Adipose tissue (tissue), 3 donors: ENCODE data around the gene RASA2. TPM values are rescaled to one million over a fixed set of nuclear protein-coding genes. Genes with fewer than 3 reads are reported as not detected.
"Not testable (repeated sequence)": the region's sequence is repeated elsewhere in the genome, so short reads cannot be mapped to it uniquely, and the experiment has no call there.

Source experiments
- H3K27ac ChIP-seq: one replicate; pipeline ENCODE4 v1.5.1; 2013; ENCODE audit warnings: low read depth, low read length
- whole genome bisulfite sequencing, 3 donors: extraction: QIAGEN DNeasy Blood & Tissue Kit; methylation state at CpG; one replicate each; pipeline ENCODE4 v1.1.7; 2013; 5-methylcytosine and 5-hydroxymethylcytosine counted together
- polyA plus RNA-seq, 3 donors: library from polyadenylated mRNA; stranded (reverse); fragments of 200-250 nt; gene quantifications; one replicate each; pipeline ENCODE4 v1.2.3, GENCODE V29; 2013
- donor health status: healthy with polysubstance abuse.
- donor health status: Bipolar disorder and iron deficiency.
- donor health status: healthy.

The RASA2 gene
- polyA plus RNA-seq, 3 donors: 2.4 to 6.0 (median 4.1) TPM

DNA sequence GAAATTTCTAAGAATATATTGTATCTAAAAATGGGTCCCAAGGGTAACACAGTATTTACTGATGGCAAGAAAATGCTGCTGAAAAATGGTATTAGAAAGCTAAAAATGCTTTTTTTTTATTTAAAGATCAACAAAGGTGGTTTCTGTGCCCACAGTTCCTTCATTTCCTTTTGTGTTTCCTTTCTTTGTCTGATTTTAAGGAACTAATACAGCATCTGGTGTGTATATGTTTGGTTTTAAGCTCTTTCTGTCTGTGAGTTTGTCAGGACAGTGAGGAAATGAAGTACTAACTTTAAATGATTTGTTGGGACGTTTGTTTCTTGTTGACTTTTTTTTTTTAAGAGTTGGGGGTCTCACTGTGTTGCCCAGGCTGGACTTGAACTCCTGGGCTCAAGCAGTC lies 38.2 kb downstream of the RASA2 start:
- 25 to 61% (median 26%) methylated on average over 1 of the region's 1 CpG for WGBS, 3 donors
- no peak overlapping the region for H3K27ac ChIP-seq

DNA sequence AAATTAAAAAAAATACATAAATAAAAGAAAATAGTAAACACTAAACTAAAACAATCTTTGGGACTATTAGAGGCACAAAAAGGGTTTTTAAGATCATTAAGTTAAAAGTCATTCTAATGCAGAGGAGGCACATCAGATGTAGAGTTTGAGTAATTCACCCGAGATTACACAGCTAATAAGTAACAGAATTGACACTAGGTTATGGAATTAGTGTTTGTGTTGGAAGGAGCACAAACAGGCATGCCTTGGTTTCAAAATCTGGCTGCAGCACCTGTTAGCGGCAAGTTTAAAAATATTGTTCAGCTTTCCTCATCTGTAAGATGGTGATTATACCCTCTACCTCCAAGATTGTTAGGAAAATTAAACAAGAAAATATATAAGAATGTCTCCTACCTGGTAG lies 39.0 kb downstream of the RASA2 start:
- H3K27ac ChIP-seq: no peak overlapping the region
- 18 to 93% (median 42%) methylated on average over 2 of the region's 2 CpGs for WGBS, 3 donors

DNA sequence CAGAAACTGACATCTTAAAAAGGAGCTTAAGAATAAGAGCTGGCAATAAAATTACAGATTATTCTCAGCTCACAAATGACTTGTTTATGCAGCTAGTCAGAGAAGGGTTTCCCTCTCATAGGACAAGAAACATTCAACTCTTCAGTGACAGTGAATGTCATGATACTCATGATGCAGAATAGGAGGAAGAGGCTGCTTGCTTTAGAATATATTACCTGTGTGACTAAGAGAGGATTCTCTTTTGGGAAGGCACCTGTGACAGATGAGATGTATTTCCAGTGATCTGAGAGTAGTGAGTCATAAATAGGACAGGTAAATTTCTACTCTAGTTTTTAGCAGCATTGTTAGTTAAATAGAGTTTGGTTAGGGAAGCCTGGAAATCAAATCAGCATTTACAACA lies 39.9 kb downstream of the RASA2 start:
- H3K27ac ChIP-seq: no peak overlapping the region

DNA sequence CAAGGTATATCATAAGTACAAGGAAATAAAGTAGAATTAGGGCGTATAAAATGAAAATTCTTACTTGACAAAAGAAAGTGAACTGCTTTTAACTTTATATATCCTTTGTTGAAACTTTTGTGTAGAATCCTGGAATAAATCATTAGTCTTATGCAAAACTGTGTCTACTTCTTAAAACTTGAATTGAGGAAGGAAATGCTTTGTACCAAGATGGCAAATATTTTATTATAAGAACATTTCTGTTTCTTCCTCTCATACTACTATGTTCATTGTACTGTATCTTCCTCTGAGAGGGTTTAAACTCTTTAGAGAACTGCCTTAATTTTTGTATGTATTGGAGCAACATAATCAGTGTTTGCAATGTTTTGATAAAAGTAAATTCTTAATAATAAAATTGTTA lies 42.0 kb downstream of the RASA2 start:
- 77 to 86% (median 81%) methylated on average over 1 of the region's 1 CpG for WGBS, 3 donors
- H3K27ac ChIP-seq: no peak overlapping the region

DNA sequence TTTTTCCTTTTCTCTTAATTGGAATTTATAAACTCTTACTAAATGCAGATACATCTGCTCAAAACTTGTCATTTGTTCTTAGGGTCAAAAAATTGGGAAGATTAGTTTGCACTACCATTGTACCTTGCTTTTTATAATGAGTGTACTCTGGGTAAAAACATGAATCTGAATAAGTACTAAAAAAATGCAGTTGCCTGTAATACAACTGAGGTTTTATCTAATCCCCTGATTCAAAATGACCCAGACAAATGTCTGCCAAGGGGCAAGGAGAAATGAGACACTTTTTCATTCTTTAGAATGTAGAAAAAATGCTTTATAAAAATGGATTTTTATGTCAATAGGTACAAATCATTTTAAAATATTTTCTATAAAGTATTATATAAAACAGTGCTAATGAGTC lies 42.4 kb downstream of the RASA2 start:
- no peak overlapping the region for H3K27ac ChIP-seq

DNA sequence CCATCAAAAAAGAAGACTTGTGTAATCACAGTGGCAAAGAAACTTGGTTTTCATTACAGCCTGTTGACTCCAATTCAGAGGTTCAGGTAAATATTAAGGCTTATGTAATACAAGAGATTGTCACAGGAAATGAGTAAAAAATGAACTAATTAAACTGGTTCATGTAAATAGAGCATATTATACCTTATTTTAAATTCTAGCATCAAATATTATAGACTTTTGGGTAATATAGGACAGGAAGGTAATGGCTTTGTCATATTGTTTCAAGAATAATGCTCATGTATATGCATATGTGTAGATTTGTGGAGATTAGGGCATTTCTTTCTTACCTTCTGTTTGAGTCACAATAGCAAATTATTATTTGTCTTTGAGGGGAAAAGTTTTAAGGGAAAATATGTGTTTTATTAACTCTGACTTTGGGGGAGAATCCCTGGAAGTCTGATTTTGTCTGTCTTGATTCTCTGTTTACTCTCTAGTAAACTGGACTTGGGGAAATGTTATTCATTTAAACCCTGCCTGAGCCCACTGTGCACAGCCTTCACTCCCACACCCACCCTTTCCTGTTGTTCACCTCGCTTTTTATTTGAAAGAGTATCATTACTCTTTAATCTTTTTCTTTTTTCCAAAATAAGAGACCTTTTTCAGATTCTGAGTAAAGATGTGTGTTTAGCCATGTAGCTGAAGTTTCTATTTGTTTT lies 43.0 kb downstream of the RASA2 start:
- H3K27ac ChIP-seq: no peak overlapping the region
- 2 to 66% (median 7%) methylated on average over 1 of the region's 1 CpG for WGBS, 3 donors

DNA sequence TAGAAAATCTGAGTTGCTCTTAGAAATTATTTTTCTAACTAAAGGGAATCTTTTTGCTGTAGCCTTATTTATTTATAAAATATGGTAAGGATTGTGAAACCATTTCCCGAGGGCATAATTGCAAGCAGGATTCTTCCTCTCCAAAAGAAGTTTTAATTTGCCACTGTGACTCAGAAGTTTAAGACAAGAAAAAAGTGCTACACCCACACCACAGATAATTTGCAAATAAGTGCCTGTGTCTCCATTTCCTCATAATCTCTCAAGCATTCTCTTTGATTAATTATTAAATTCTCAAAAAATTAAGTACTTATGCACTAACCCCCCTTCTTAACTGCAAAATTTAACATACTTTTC lies 43.6 kb downstream of the RASA2 start:
- no peak overlapping the region for H3K27ac ChIP-seq
- WGBS, 3 donors: 2 to 53% (median 12%) methylated on average over 1 of the region's 1 CpG

DNA sequence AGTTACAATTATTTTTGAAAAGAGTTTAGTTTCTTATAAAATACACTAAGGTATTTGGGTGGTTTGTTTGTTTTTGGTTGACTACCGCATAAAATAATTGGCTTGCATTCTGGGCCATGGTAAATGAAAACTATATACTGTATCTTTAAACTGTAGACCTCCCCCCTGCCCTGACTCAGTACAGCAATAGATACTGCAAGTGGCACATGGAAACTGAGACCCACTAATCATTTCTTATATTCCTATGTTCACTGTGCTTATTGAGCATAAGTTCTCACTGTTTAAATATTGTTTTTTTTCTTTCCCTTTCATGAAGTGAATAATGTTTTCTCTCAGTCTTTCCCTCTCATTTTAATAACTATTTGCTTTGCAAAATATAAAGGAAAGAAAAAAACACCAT lies 45.8 kb downstream of the RASA2 start:
- no peak overlapping the region for H3K27ac ChIP-seq
- 99 to 100% (median 100%) methylated on average over 1 of the region's 1 CpG for WGBS, 3 donors

DNA sequence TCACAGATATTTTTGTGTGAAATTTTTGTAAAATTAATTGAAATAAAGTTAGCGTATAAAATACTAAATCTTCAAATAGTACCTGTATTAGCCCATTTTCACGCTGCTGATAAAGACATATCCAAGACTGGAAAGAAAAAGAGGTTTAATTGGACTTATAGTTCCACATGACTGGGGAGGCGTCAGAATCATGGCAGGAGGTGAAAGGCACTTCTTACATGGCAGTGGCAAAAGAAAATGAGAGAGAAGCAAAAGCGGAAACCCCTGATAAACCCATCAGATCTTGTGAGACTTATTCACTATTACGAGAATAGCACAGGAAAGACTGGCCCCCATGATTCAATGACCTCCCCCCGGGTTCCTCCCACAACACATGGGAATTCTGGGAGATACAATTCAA lies 49.2 kb downstream of the RASA2 start:
- not testable (repeated sequence) for H3K27ac ChIP-seq
- 94 to 99% (median 98%) methylated on average over 6 of the region's 6 CpGs for WGBS, 3 donors

DNA sequence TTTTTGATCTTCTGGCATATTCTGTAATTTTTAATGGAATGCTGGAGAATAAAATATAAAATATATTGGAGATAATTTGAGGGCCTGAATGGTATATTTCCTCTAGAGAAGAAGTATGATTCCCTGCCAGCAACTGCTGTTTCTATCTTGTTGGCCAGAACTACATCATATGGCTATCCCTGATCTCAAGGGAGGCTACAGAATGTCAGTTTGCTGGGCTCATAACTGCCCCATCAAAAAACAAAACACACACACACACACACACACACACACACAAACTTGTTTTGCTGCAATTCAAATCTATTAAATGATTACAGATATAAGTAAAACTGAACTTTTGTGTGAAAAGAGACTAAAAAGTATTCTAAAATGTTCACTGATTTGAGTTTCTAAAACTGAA lies 51.0 kb downstream of the RASA2 start:
- no peak overlapping the region for H3K27ac ChIP-seq

DNA sequence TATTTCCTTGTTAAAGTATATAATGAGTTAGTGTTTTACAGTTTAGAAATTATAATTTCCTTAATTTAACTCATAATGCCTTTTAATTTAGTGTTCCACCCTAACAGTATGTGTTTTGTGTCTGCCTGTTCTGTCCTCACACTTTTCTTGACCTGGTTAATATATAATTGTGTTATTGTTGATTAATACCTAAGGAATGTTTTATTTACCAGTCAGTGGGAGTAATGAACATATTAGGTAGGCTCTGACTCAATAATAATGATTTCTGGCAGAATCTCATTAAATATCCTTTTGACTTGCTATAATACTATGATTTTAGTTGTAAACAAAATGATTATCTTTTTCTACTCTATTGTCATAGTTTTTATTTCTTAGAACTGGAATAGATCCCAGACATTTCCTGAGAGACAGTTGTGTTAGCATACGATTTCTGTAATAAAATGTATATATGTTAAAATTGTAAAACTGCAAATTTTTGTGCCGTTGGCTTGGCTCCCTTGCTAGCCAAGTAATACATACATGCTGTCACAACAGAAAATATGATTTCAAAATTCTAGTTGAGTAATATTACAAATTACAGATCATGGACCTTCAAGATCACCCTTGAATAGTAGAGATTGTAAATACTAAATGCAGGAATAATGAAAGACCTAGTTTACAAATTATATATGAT lies 51.9 kb downstream of the RASA2 start:
- 34 to 77% (median 41%) methylated on average over 2 of the region's 2 CpGs for WGBS, 3 donors
- H3K27ac ChIP-seq: no peak overlapping the region

DNA sequence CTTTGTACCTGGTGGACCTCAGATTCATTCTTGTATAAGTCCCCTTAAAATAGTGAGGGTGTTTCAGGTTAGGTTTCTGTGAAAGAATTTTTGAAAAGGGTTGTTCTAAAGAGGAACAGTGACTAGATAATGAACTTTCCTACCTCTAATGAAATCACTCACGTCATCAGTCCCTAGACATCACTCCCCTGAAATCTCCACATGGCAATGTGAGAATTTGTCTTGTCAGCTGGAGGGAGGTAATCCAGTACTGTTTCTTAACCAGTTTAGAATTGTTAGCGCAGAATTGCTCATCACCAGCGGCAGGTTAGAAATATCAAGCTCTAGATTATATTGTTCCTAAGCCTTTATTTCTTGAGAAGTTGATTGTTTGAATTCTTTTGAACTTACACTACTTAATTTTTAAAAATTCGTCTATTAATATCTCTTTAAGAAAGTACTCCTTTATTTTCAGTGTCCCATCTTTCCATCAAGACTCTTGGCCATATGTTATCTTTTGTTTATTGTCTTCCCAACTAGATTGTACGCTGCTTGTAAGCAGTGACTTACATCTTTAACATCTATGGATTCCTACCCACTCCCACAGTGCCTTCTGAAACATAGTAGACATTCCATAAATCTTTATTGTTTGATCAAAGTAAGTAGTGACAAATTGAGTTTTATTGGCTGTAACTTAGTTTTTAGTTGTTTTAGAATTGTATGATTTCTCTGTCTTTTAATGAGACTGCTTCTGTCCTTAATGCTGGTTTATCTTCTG lies 52.8 kb downstream of the RASA2 start:
- 86 to 91% (median 86%) methylated on average over 5 of the region's 5 CpGs for WGBS, 3 donors
- H3K27ac ChIP-seq: no peak overlapping the region

DNA sequence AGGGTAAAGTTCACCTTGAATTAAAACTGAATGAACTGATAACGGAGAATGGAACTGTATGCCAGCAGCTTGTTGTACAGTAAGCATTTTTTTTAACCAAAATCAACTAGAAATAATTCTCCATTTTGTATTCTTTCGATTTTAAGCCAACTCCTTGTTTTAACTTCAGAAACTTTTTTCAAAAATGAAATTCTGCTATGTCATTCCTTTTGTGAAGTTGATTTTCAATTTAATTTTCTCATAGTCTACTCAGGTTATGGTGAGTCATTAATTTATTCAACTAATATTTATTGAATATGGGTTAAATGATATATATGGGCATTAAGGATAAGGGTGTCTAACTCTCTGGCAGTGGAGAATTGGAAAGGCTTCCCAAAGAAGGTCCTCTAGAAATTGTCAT lies 53.7 kb downstream of the RASA2 start:
- H3K27ac ChIP-seq: no peak overlapping the region
- WGBS, 3 donors: 71 to 90% (median 87%) methylated on average over 2 of the region's 2 CpGs

DNA sequence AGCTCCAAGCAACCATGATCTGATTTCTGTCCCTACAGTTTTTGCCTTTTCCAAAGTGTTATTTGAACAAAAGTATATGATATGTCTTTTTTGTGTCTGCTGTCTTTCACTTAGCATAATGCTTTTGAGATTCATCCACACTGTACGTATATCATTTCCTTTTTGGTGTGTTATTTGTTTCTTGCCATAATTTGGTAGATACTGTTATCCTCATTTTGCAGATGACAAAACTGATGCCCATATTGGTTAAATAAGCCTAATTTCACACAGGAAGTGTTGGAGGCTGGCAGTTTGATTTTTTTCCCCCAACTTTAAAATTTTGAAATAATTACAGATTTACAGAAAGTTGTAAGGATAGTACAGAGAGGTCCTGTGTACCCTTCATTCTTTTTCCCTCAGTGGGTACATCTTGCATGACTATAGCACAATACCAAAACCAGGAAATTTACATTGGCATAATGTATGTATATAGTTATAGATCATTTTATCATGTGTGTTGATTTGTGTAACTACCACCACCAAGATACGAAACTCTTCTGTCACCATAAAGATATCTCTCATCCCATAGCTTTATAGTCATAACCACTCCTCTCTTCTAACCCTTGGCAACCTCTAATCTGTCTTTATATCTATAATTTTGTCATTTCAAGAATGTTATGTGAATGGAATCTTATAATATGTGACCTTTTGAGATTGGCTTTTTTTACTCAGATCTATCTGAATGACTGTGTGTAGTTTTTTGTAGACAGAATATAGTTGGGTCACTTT lies 55.6 kb downstream of the RASA2 start:
- H3K27ac ChIP-seq: no peak overlapping the region
- WGBS, 3 donors: 90 to 100% (median 94%) methylated on average over 2 of the region's 2 CpGs

DNA sequence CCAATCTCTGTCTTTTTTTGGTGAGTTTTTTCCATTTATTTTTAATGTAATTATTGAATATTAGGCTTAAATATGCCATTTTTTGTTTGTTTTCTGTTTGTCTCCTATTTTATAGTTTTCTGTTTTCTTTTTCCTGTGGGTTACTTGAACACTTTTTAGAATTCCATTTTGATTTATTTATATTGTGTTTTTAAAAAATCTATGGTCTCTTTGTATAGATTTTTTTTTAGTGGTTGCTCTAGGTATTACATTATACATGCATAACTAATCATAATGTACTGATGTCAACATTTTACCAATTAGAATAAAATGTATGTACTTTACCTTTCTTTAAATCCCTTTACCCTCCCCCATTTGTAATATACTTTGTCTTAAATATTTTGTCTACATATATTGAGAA lies 56.2 kb downstream of the RASA2 start:
- H3K27ac ChIP-seq: no peak overlapping the region

DNA sequence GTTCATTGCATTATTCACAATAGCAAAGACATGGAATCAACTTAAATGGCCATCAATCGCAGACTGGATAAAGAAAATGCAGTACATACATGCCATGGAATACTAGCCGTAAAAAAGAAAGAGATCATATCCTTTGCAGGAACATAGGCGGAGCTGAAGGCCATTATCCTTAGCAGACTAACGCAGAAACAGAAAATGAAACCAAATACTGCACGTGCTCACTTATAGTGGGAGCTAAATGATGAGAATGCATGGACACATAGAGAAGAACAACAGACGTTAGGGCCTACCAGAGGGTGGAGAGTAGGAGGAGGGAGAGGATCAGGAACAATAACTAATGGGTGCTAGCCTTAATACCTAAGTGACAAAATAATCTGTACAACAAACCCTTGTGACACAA lies 57.9 kb downstream of the RASA2 start:
- no peak overlapping the region for H3K27ac ChIP-seq
- WGBS, 3 donors: 65 to 85% (median 66%) methylated on average over 6 of the region's 6 CpGs

DNA sequence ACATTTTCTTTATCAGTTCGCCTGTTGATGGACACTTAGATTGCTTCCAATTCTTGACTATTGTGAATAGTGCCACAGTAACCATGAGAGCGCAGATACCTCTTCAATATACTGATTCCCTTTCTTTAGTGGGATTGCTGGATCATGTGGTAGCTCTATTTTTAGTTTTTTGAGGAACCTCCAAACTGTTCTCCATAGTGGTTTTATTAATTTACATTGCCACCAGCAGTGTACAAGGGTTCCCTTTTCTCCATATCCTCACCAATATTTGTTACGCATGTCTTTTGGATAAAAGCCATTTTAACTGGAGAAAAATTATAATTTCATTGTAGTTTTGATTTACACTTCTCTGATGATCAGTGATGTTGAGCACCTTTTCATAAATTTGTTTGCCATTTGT lies 59.3 kb downstream of the RASA2 start:
- H3K27ac ChIP-seq: no peak overlapping the region
- WGBS, 3 donors: 88 to 99% (median 93%) methylated on average over 3 of the region's 3 CpGs

DNA sequence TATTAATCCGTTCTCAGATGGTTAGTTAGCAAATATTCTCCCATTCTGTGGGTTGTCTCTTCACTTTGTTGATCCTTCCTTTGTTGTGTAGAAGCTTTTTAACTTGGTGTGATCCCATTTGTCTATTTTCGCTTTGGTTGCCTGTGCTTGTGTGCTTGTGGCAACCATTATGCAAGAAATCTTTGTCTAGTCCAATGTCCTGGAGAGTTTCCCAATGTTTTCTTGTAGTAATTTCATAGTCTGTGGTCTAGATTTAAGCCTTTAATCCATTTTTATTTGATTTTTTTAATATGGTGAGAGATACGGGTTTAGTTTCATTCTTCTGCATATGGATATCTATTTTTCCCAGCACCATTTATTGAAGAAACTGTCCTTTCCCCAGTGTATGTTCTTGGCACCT lies 59.8 kb downstream of the RASA2 start:
- H3K27ac ChIP-seq: no peak overlapping the region
- 92 to 96% (median 95%) methylated on average over 3 of the region's 3 CpGs for WGBS, 3 donors

DNA sequence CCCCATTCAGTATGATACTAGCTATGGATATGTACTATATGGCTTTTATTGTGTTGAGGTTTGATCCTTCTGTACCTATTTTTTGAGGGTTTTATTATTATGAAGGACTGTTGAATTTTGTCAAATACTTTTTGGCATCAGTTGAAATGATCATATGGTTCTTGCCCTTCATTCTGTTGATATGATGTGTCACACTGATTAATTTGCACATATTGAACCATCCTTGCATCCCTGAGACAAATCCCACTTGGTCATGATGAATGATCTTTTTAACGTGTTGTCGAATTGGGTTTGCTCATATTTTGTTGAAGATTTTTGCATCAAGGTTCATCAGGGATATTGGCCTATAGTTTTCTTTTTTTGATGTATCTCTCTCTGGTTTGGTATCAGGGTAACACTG lies 61.0 kb downstream of the RASA2 start:
- WGBS, 3 donors: 98 to 99% (median 99%) methylated on average over 2 of the region's 2 CpGs
- H3K27ac ChIP-seq: no peak overlapping the region
